Mammary epithelial cell (primary cell): ENCODE measurements around the gene INPP5F.

Experiments
- EZH2 ChIP-seq: IDR thresholded peaks from 2 replicates; pipeline ENCODE4 v1.6.1; 2012; ENCODE audit warnings: low read length, inconsistent platforms, borderline replicate concordance
- TF ChIP-seq, protein P1 (sequence below), 2 donors: IDR thresholded peaks in 1 of 2; conservative IDR thresholded peaks in 1 of 2; 2 replicates each; pipeline ENCODE4 v1.5.1; 2011 to 2012; ENCODE audit warnings: inconsistent platforms in 2 of 2, low read length in 2 of 2, mild to moderate bottlenecking in 2 of 2, control low read depth in 1 of 2, low read depth in 1 of 2; ENCODE audit not compliant: insufficient read depth in 1 of 2; ENCODE audit errors: extremely low read depth in 1 of 2

DNA sequence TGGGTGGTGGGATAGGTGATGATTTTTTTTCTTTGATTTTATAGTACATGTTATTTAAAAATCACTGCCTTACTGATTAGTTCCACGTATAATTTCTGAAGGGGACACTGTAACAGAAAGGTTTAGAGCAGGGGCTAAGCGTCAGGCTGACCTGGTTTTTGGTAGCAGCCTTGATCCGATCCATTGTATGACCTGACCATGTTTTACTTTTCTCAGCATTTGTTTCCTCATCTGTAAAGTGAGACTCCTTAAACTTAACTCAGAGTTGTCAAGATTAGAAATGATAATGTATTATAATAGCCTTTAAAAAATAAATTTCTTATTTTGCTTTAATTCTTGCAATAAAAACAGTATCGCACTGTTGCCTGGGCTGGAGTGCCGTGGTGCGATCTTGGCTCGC, 23.6 kb downstream of the INPP5F start:
- TF ChIP-seq, protein P1, sequence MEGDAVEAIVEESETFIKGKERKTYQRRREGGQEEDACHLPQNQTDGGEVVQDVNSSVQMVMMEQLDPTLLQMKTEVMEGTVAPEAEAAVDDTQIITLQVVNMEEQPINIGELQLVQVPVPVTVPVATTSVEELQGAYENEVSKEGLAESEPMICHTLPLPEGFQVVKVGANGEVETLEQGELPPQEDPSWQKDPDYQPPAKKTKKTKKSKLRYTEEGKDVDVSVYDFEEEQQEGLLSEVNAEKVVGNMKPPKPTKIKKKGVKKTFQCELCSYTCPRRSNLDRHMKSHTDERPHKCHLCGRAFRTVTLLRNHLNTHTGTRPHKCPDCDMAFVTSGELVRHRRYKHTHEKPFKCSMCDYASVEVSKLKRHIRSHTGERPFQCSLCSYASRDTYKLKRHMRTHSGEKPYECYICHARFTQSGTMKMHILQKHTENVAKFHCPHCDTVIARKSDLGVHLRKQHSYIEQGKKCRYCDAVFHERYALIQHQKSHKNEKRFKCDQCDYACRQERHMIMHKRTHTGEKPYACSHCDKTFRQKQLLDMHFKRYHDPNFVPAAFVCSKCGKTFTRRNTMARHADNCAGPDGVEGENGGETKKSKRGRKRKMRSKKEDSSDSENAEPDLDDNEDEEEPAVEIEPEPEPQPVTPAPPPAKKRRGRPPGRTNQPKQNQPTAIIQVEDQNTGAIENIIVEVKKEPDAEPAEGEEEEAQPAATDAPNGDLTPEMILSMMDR (conservative IDR thresholded peaks at IDR 0.05 in 1 of 2, IDR thresholded peaks at IDR 0.05 in 1 of 2; ENCODE audit: extremely low read depth in 1 of 2, insufficient read depth in 1 of 2, low read depth in 1 of 2, low read length in 2 of 2), result no peak
- TF ChIP-seq EZH2, result no peak
